Measurements from ENCODE around the gene ZNF23.

ZNF23 gene

GRCh38 chr16:71402674-71403073 is 59.4 kb downstream of the ZNF23 start:
- H3K27me3 ChIP-seq (ENCODE audit: control insufficient read depth, insufficient read depth, low read length), result peaks cover 3% of the 10 kb centered on the region

GRCh38 chr16:71402007-71402406 is 60.0 kb downstream of the ZNF23 start:
- Histone ChIP-seq H3K4me3 (ENCODE audit: low read length) (no peak overlapping the region), H3K9ac (ENCODE audit: low read length) (no peak overlapping the region), H3K4me1 (ENCODE audit: control insufficient read depth, insufficient read depth, low read length) (no peaks in the 10 kb centered on the region), H3K27me3 (ENCODE audit: control insufficient read depth, insufficient read depth, low read length) (peaks cover 3% of the 10 kb centered on the region), H3K36me3 (ENCODE audit: control insufficient read depth, insufficient read depth, low read length) (no peaks in the 10 kb centered on the region), H3K27ac (ENCODE audit: low read depth, low read length) (no peak overlapping the region)

More at GRCh38 chr16:71402674-71403073, 59.4 kb downstream of the ZNF23 start:
- no peaks in the 10 kb centered on the region for H3K4me1 ChIP-seq (ENCODE audit: control insufficient read depth, insufficient read depth, low read length)
- no peaks in the 10 kb centered on the region for H3K36me3 ChIP-seq (ENCODE audit: control insufficient read depth, insufficient read depth, low read length)
- no peak overlapping the region for H3K9ac ChIP-seq (ENCODE audit: low read length)
- no peak overlapping the region for H3K27ac ChIP-seq (ENCODE audit: low read depth, low read length)
- H3K4me3 ChIP-seq (ENCODE audit: low read length), result no peak overlapping the region

GRCh38 chr16:71399801-71400563 is 62.1 kb downstream of the ZNF23 start:
- no peaks in the 10 kb centered on the region for H3K4me1 ChIP-seq (ENCODE audit: control insufficient read depth, insufficient read depth, low read length)
- H3K4me3 ChIP-seq (ENCODE audit: low read length), result no peak overlapping the region
- H3K27me3 ChIP-seq (ENCODE audit: control insufficient read depth, insufficient read depth, low read length), result peaks cover 3% of the 10 kb centered on the region
- no peak overlapping the region for H3K9ac ChIP-seq (ENCODE audit: low read length)
- H3K27ac ChIP-seq (ENCODE audit: low read depth, low read length), result no peak overlapping the region
- no peaks in the 10 kb centered on the region for H3K36me3 ChIP-seq (ENCODE audit: control insufficient read depth, insufficient read depth, low read length)
